Measurements from ENCODE around the gene DR1.

DNA sequence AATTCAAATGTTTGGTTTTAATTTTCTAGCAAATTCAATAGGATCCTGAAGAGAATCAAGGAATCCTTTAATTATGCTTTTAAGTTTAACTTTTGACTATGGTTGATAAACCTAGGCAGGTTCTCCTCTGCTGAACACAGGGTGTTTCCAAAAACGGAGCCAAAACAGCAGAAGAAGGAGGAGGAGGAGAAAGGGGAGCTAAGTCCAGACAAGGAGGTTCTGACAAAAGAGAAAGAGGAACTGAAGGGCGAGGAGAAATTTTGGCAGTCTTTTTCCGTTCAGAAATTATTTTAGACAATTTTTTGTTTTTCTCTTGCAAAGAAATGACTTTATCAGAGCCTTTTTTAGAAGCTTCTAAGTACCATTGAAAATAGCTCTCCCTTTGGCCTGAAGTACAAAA, 69.0 kb downstream of the DR1 start:
- TF ChIP-seq, protein P1, sequence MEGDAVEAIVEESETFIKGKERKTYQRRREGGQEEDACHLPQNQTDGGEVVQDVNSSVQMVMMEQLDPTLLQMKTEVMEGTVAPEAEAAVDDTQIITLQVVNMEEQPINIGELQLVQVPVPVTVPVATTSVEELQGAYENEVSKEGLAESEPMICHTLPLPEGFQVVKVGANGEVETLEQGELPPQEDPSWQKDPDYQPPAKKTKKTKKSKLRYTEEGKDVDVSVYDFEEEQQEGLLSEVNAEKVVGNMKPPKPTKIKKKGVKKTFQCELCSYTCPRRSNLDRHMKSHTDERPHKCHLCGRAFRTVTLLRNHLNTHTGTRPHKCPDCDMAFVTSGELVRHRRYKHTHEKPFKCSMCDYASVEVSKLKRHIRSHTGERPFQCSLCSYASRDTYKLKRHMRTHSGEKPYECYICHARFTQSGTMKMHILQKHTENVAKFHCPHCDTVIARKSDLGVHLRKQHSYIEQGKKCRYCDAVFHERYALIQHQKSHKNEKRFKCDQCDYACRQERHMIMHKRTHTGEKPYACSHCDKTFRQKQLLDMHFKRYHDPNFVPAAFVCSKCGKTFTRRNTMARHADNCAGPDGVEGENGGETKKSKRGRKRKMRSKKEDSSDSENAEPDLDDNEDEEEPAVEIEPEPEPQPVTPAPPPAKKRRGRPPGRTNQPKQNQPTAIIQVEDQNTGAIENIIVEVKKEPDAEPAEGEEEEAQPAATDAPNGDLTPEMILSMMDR (IDR thresholded peaks at IDR 0.05), result no peak
- TF ChIP-seq POLR2A (IDR thresholded peaks at IDR 0.05) (no peak), EP300 (IDR thresholded peaks at IDR 0.05) (no peak), POLR2AphosphoS5 (IDR thresholded peaks at IDR 0.05) (no peak)
